Endodermal cell (in vitro differentiated cells): ENCODE measurements around the gene PALLD. TPM values are rescaled to one million over a fixed set of nuclear protein-coding genes. Genes with fewer than 3 reads are reported as not detected.

ENCODE experiments used
- DNase-seq: peaks from one replicate; pipeline ENCODE4 v3.0.0-alpha.2; 2017
- H3K27ac ChIP-seq: 2 replicates; pipeline ENCODE4 v1.5.1; 2013; ENCODE audit warnings: mild to moderate bottlenecking, low read depth, low read length, moderate library complexity
- H3K27me3 ChIP-seq: 2 replicates; pipeline ENCODE4 v1.6.1; 2013; ENCODE audit warnings: mild to moderate bottlenecking, low read length, moderate library complexity; ENCODE audit not compliant: insufficient read depth, control insufficient read depth, poor library complexity, severe bottlenecking
- H3K36me3 ChIP-seq: 2 replicates; pipeline ENCODE4 v1.7.0; 2013; ENCODE audit warnings: mild to moderate bottlenecking, low read length, moderate library complexity; ENCODE audit not compliant: control insufficient read depth, insufficient read depth
- H3K4me1 ChIP-seq: one replicate; pipeline ENCODE4 v1.7.0; 2013; ENCODE audit warnings: low read length; ENCODE audit not compliant: control insufficient read depth, insufficient read depth
- H3K4me3 ChIP-seq: 2 replicates; pipeline ENCODE4 v1.5.1; 2013; ENCODE audit warnings: mild to moderate bottlenecking, low read length, moderate library complexity
- H3K9ac ChIP-seq: 2 replicates; pipeline ENCODE4 v1.6.1; 2013; ENCODE audit warnings: mild to moderate bottlenecking, low read length, moderate library complexity; ENCODE audit not compliant: poor library complexity, severe bottlenecking; ENCODE audit errors: extremely low read depth
- H3K9me3 ChIP-seq: 2 replicates; pipeline ENCODE4 v1.6.1; 2013; ENCODE audit warnings: mild to moderate bottlenecking, low read length, moderate library complexity; ENCODE audit not compliant: control insufficient read depth
- H3K27ac Mint-ChIP-seq: 2 replicates; pipeline ENCODE4 v1.8.0; 2020; ENCODE audit warnings: mixed read lengths
- H3K27me3 Mint-ChIP-seq: 2 replicates; pipeline ENCODE4 v1.8.0; 2021; ENCODE audit warnings: mild to moderate bottlenecking, mixed read lengths; ENCODE audit not compliant: insufficient read depth
- H3K36me3 Mint-ChIP-seq: 2 replicates; pipeline ENCODE4 v1.8.0; 2020; ENCODE audit warnings: low read depth, mixed read lengths
- H3K4me1 Mint-ChIP-seq: 2 replicates; pipeline ENCODE4 v1.8.0; 2020; ENCODE audit warnings: mixed read lengths
- H3K4me3 Mint-ChIP-seq: 2 replicates; pipeline ENCODE4 v1.8.0; 2020; ENCODE audit warnings: mild to moderate bottlenecking, moderate library complexity, mixed read lengths
- H3K9me3 Mint-ChIP-seq: 2 replicates; pipeline ENCODE4 v1.8.0; 2020; ENCODE audit warnings: mild to moderate bottlenecking, mixed read lengths
- CTCF ChIP-seq: fragments of 200-600 bp; sonication (generic); conservative IDR thresholded peaks from 2 replicates; pipeline ENCODE4 v1.5.0; 2021; ENCODE audit warnings: antibody characterized with exemption, mild to moderate bottlenecking
- whole genome bisulfite sequencing, 2 experiments: methylation state at CpG; one replicate each; pipeline versions ENCODE4 v1.1.5 to v1.1.7; 2013; ENCODE audit warnings: missing lambda C conversion rate in 2 of 2, mixed read lengths in 1 of 2; ENCODE audit not compliant: insufficient coverage in 1 of 2, insufficient read length in 1 of 2; 5-methylcytosine and 5-hydroxymethylcytosine counted together
- total RNA-seq, 2 donors: library from RNA; stranded (reverse); fragmentation: NEBNext Ultra II Directional in 1 of 2; extraction: Animal tissue kit (Norgen Biotek cat#: 25700) in 1 of 2; gene quantifications; 2 replicates in 1 of 2; 3 replicates in 1 of 2; pipeline ENCODE4 v1.2.1, GENCODE V29; 2021

PALLD gene
- total RNA-seq, 2 donors from 2014 or later, result 51.8 to 86.7 TPM

GRCh38 chr4:168461821-168462220, 35.0 kb upstream of the PALLD start:
- Histone ChIP-seq H3K9me3 (no peaks in the 10 kb centered on the region), H3K27me3 (no peaks in the 10 kb centered on the region), H3K4me1 (no peaks in the 10 kb centered on the region), H3K27ac (no peak overlapping the region), H3K36me3 (no peaks in the 10 kb centered on the region), H3K9ac (no peak overlapping the region), H3K4me3 (no peak overlapping the region)
- no peaks in the 10 kb centered on the region for H3K36me3 Mint-ChIP-seq
- H3K4me3 Mint-ChIP-seq, result no peak overlapping the region
- WGBS, 2 experiments, result 73 to 89% methylated on average over 3 to 4 of the region's 4 CpGs
- no peak overlapping the region for H3K27ac Mint-ChIP-seq
- H3K4me1 Mint-ChIP-seq, result no peaks in the 10 kb centered on the region
- H3K27me3 Mint-ChIP-seq, result no peaks in the 10 kb centered on the region
- no peak for DNase-seq
- TF ChIP-seq CTCF, result no peak
- peaks cover 3% of the 10 kb centered on the region for H3K9me3 Mint-ChIP-seq

- no peaks in the 10 kb centered on the region for H3K9me3 Mint-ChIP-seq
- Histone ChIP-seq H3K27me3 (no peaks in the 10 kb centered on the region), H3K36me3 (no peaks in the 10 kb centered on the region), H3K4me1 (no peaks in the 10 kb centered on the region), H3K9me3 (no peaks in the 10 kb centered on the region), H3K27ac (no peak overlapping the region), H3K9ac (no peak overlapping the region), H3K4me3 (no peak overlapping the region)
- H3K36me3 Mint-ChIP-seq, result no peaks in the 10 kb centered on the region
- no peak overlapping the region for H3K27ac Mint-ChIP-seq
- 92 to 93% methylated on average over 2 of the region's 2 CpGs for whole genome bisulfite sequencing, 2 experiments
- TF ChIP-seq CTCF, result no peak
- peaks cover 3% of the 10 kb centered on the region for H3K27me3 Mint-ChIP-seq
- no peak for DNase-seq
- H3K4me3 Mint-ChIP-seq, result no peak overlapping the region
- peaks cover 4% of the 10 kb centered on the region for H3K4me1 Mint-ChIP-seq
Measured at GRCh38 chr4:168472920-168473319, 23.9 kb upstream of the PALLD start.

- no peak overlapping the region for H3K4me3 Mint-ChIP-seq
Measured at GRCh38 chr4:168474660-168475320, 22.1 kb upstream of the PALLD start.

More at GRCh38 chr4:168474660-168475320, 22.1 kb upstream of the PALLD start:
- DNase-seq, result no peak
- Histone ChIP-seq H3K36me3 (no peaks in the 10 kb centered on the region), H3K4me3 (no peak overlapping the region), H3K4me1 (no peaks in the 10 kb centered on the region), H3K9ac (no peak overlapping the region), H3K27ac (no peak overlapping the region), H3K27me3 (peaks cover 12% of the 10 kb centered on the region), H3K9me3 (no peaks in the 10 kb centered on the region)
- H3K27me3 Mint-ChIP-seq, result peaks cover 14% of the 10 kb centered on the region
- no peaks in the 10 kb centered on the region for H3K36me3 Mint-ChIP-seq
- H3K4me1 Mint-ChIP-seq, result peaks cover 8% of the 10 kb centered on the region
- no peak for TF ChIP-seq CTCF
- no peaks in the 10 kb centered on the region for H3K9me3 Mint-ChIP-seq
- 81 to 83% methylated on average over 2 to 5 of the region's 5 CpGs for WGBS, 2 experiments
- no peak overlapping the region for H3K27ac Mint-ChIP-seq
